Activated CD4-positive, alpha-beta T cell treated with anti-CD3 and anti-CD28 coated beads, Interleukin-2, Interleukin-4, amounts not matched to agents 100 ng/mL and 50 ng/mL, durations not matched to agents 16 hours and 8 hours (primary cell): ENCODE results near the gene SLC38A1.
"Not testable (repeated sequence)": the region's sequence is repeated elsewhere in the genome, so short reads cannot be mapped to it uniquely, and the experiment has no call there.

Experiments
- DNase-seq: peaks from one replicate; pipeline ENCODE4 v3.0.0-alpha.2; 2020; ENCODE audit warnings: low spot score

Gene SLC38A1

GRCh38 chr12:46164186-46164761, 104.6 kb downstream of the SLC38A1 start:
- DNase-seq, result no peak

- not testable (repeated sequence) for DNase-seq
Measured at GRCh38 chr12:46162549-46163076, 106.2 kb downstream of the SLC38A1 start.

- no peak for DNase-seq
Measured at GRCh38 chr12:46160981-46161690, 107.7 kb downstream of the SLC38A1 start.

GRCh38 chr12:46160101-46160980, 108.5 kb downstream of the SLC38A1 start:
- no peak for DNase-seq

GRCh38 chr12:46159309-46159901, 109.4 kb downstream of the SLC38A1 start:
- no peak for DNase-seq

GRCh38 chr12:46158501-46158900, 110.3 kb downstream of the SLC38A1 start:
- DNase-seq, result no peak

GRCh38 chr12:46154221-46154985, 114.4 kb downstream of the SLC38A1 start:
- DNase-seq, result no peak

GRCh38 chr12:46153268-46153872, 115.5 kb downstream of the SLC38A1 start:
- peak; percentile 11 for DNase-seq

GRCh38 chr12:46152456-46152855, 116.4 kb downstream of the SLC38A1 start:
- DNase-seq, result no peak

- no peak for DNase-seq
Measured at GRCh38 chr12:46150735-46151134, 118.1 kb downstream of the SLC38A1 start.

GRCh38 chr12:46149905-46150304, 118.9 kb downstream of the SLC38A1 start:
- no peak for DNase-seq

- DNase-seq, result no peak
Measured at GRCh38 chr12:46149079-46149464, 119.8 kb downstream of the SLC38A1 start.

GRCh38 chr12:46148327-46149078, 120.3 kb downstream of the SLC38A1 start:
- DNase-seq, result no peak

GRCh38 chr12:46147144-46147543, 121.7 kb downstream of the SLC38A1 start:
- DNase-seq, result no peak

GRCh38 chr12:46145881-46146280, 123.0 kb downstream of the SLC38A1 start:
- no peak for DNase-seq

GRCh38 chr12:46144433-46144832, 124.4 kb downstream of the SLC38A1 start:
- DNase-seq, result no peak

GRCh38 chr12:46136249-46136648, 132.6 kb downstream of the SLC38A1 start:
- DNase-seq, result no peak

- no peak for DNase-seq
Measured at GRCh38 chr12:46135750-46136149, 133.1 kb downstream of the SLC38A1 start.

GRCh38 chr12:46134852-46135251, 134.0 kb downstream of the SLC38A1 start:
- DNase-seq, result no peak

- no peak for DNase-seq
Measured at GRCh38 chr12:46134205-46134811, 134.5 kb downstream of the SLC38A1 start.
